ENCODE results near the gene NCAPD2.
A peak's percentile ranks its signal among the peaks of the same experiment; 100 is the strongest.

Gene NCAPD2

GRCh38 chr12:6452944-6453630, 40.8 kb upstream of the NCAPD2 start:
- no peak for TF ChIP-seq CTCF (IDR thresholded peaks at IDR 0.05; ENCODE audit: insufficient read depth, low read length)
- TF ChIP-seq GABPA (IDR thresholded peaks at IDR 0.05; ENCODE audit: low read depth) = no peak
- TF ChIP-seq REST (IDR thresholded peaks at IDR 0.05; ENCODE audit: insufficient replicate concordance, low read depth) = no peak
- TF ChIP-seq SPI1 (IDR thresholded peaks at IDR 0.05; ENCODE audit: borderline replicate concordance, low read depth) = no peak
- TF ChIP-seq POLR2AphosphoS5 (IDR thresholded peaks at IDR 0.05; ENCODE audit: low read depth) = no peak
- Histone ChIP-seq H3K27ac (replicated peaks) (peak overlapping the region; percentile 98), H3K27me3 (ENCODE audit: insufficient read depth, poor library complexity, severe bottlenecking) (no peaks in the 10 kb centered on the region), H3K4me3 (replicated peaks; ENCODE audit: insufficient read depth, low read length) (no peak overlapping the region)
- DNase-seq (ENCODE audit: low read depth in 1 of 2, low spot score in 1 of 2) = no peak

GRCh38 chr12:6457220-6457945, 36.5 kb upstream of the NCAPD2 start:
- TF ChIP-seq SPI1 (IDR thresholded peaks at IDR 0.05; ENCODE audit: borderline replicate concordance, low read depth) (no peak), CTCF (IDR thresholded peaks at IDR 0.05; ENCODE audit: insufficient read depth, low read length) (no peak), POLR2AphosphoS5 (IDR thresholded peaks at IDR 0.05; ENCODE audit: low read depth) (no peak)
- DNase-seq (ENCODE audit: low read depth in 1 of 2, low spot score in 1 of 2) = no peak
- Histone ChIP-seq H3K27ac (replicated peaks) (no peak overlapping the region), H3K27me3 (ENCODE audit: insufficient read depth, poor library complexity, severe bottlenecking) (no peaks in the 10 kb centered on the region), H3K4me3 (replicated peaks; ENCODE audit: insufficient read depth, low read length) (no peak overlapping the region)

GRCh38 chr12:6458281-6459003, 35.5 kb upstream of the NCAPD2 start:
- TF ChIP-seq REST (IDR thresholded peaks at IDR 0.05; ENCODE audit: insufficient replicate concordance, low read depth) = no peak
- TF ChIP-seq GABPA (IDR thresholded peaks at IDR 0.05; ENCODE audit: low read depth) = no peak
- no peak for TF ChIP-seq CTCF (IDR thresholded peaks at IDR 0.05; ENCODE audit: insufficient read depth, low read length)
- TF ChIP-seq SPI1 (IDR thresholded peaks at IDR 0.05; ENCODE audit: borderline replicate concordance, low read depth) = no peak
- no peak for TF ChIP-seq POLR2AphosphoS5 (IDR thresholded peaks at IDR 0.05; ENCODE audit: low read depth)

More at GRCh38 chr12:6458281-6459003, 35.5 kb upstream of the NCAPD2 start:
- DNase-seq (ENCODE audit: low read depth in 1 of 2, low spot score in 1 of 2) = no peak
- Histone ChIP-seq H3K27ac (replicated peaks) (no peak overlapping the region), H3K4me3 (replicated peaks; ENCODE audit: insufficient read depth, low read length) (no peak overlapping the region), H3K27me3 (ENCODE audit: insufficient read depth, poor library complexity, severe bottlenecking) (no peaks in the 10 kb centered on the region)

All from HL-60 (cell line).